Measurements from ENCODE around the gene MBNL3. TPM values are rescaled to one million over a fixed set of nuclear protein-coding genes. Genes with fewer than 3 reads are reported as not detected.
"Not testable (repeated sequence)": the region's sequence is repeated elsewhere in the genome, so short reads cannot be mapped to it uniquely, and the experiment has no call there.

MBNL3 gene
- total RNA-seq, 4 donors from 2014 or later, result 30.6 to 41.3 (median 37.2) TPM

DNA sequence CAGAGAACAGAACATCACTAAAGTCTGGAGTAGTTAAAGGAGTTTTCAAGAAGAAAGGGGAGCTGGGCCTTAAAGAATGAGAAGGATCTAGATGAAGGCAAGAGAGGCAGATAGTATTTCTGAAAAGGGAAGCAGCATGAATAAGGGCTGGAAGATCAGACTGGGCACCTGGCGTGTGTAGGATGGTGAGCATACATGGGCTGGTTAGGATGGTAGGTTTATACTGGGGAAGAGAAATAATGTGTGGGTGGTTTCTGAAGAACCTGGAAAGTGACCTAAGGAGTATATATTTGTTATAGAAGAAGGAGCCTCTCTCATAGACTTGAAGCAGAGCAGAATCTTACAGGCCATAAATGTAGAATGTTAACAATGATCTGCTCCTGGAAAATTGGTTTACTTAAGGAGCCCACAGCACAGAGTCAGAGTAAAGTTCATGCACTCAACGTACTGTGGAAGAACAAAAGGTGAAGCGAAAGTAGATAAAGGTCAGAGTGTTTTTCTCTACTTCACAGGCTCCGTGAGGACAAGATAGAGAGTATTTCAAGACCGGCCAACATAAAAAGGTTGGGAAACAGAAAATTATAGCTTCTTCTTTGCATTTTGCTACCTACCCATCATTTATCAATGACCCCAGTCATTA, 35.8 kb downstream of the MBNL3 start:
- Histone ChIP-seq H3K4me3 (no peak overlapping the region), H3K27me3 (no peaks in the 10 kb centered on the region), H3K27ac (no peak overlapping the region), H3K4me1 (no peaks in the 10 kb centered on the region), H3K9me3 (no peaks in the 10 kb centered on the region), H3K36me3 (no peaks in the 10 kb centered on the region)
- TF ChIP-seq EP300 (IDR thresholded peaks at IDR 0.05), result no peak
- TF ChIP-seq, protein P1, sequence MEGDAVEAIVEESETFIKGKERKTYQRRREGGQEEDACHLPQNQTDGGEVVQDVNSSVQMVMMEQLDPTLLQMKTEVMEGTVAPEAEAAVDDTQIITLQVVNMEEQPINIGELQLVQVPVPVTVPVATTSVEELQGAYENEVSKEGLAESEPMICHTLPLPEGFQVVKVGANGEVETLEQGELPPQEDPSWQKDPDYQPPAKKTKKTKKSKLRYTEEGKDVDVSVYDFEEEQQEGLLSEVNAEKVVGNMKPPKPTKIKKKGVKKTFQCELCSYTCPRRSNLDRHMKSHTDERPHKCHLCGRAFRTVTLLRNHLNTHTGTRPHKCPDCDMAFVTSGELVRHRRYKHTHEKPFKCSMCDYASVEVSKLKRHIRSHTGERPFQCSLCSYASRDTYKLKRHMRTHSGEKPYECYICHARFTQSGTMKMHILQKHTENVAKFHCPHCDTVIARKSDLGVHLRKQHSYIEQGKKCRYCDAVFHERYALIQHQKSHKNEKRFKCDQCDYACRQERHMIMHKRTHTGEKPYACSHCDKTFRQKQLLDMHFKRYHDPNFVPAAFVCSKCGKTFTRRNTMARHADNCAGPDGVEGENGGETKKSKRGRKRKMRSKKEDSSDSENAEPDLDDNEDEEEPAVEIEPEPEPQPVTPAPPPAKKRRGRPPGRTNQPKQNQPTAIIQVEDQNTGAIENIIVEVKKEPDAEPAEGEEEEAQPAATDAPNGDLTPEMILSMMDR (IDR thresholded peaks at IDR 0.05), result no peak
- no peak for TF ChIP-seq POLR2A (IDR thresholded peaks at IDR 0.05)
- TF ChIP-seq POLR2AphosphoS5 (IDR thresholded peaks at IDR 0.05), result no peak
- no peak for DNase-seq (ENCODE audit: low spot score in 2 of 2)
- WGBS, result 77% methylated on average over 5 of the region's 5 CpGs

DNA sequence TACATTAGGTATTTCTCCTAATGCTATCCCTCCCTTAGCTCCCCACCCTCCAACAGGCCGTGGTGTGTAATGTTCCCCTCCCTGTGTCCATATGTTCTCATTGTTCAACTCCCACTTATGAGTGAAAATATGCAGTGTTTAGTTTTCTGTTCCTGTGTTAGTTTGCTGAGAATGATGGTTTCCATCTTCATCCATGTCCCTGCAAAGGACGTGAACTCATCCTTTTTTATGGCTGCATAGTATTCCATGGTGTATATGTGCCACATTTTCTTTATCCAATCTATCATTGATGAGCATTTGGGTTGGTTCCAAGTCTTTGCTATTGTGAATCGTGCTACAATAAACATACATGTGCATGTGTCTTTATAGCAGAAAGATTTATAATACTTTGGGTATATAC, 42.9 kb downstream of the MBNL3 start:
- H3K4me3 ChIP-seq; DNase-seq (ENCODE audit: low spot score in 2 of 2); H3K4me1 ChIP-seq; H3K27ac ChIP-seq; H3K9me3 ChIP-seq; H3K36me3 ChIP-seq; H3K27me3 ChIP-seq: not testable (repeated sequence)
- 82% methylated on average over 3 of the region's 3 CpGs for WGBS

DNA sequence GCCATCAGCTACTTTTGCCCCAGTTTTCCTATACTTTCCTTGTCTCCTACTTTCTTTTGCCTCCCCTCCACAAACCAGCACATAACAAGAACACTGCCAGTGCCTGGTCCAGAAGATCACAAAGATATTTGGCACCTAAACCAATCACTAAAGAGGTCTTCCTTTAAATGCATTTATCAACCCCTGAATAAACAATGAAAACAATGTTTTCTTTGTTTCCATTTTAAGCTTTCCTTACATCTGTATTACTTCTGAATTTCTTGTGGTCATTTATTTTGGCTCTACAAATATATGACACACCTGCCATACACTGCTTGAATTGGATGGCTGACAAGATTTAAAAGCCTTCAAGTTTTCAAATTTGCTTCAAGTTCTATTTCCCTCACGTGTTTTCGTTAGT, 43.9 kb downstream of the MBNL3 start:
- TF ChIP-seq EP300 (IDR thresholded peaks at IDR 0.05) (no peak), POLR2AphosphoS5 (IDR thresholded peaks at IDR 0.05) (no peak), POLR2A (IDR thresholded peaks at IDR 0.05) (no peak)
- TF ChIP-seq, protein P1 (IDR thresholded peaks at IDR 0.05), result no peak

DNA sequence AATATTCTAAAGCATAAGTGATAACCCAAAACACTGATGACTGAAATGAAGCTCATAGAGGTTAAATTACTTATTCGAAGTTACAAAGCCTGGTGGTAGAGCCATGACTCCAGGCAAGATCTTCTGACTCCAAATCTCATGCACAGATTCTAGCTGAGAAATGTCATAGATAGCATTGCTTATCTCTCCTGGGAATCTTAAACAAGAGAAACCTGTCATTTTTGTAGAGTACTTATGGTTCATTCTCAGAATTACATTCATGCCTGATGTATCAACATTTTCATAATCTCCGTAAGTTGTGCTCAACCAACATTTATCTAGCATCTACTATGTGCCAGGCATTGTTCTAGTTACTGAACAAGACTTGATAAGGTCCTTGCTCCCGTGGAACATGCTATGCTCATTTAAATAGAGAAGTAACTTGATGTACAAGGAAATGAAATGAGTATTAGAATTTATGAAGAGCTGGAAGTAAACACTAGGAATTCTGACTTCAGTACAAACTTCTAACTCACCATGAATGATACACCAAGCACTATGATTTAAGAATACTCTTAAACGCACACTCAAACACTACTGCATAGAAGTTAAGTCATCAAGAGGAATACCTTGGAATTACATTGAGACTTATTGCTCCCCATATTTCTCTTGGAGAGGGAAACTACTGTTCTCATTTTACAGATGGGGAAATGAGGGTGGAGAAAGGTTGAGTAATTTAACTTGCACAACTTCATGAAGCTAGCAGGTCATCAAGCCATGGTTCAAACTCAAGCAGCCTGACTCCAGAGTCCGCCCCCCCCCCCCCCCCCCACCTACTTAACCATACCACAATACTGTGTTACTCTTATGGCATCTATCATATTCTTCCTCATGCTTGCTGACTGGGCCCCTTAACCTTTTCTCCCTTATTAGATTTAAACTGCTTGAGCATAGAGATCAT, 45.4 kb downstream of the MBNL3 start:
- Histone ChIP-seq H3K4me3 (no peak overlapping the region), H3K36me3 (no peaks in the 10 kb centered on the region), H3K9me3 (no peaks in the 10 kb centered on the region), H3K27me3 (no peaks in the 10 kb centered on the region), H3K4me1 (no peaks in the 10 kb centered on the region), H3K27ac (no peak overlapping the region)
- TF ChIP-seq, protein P1 (IDR thresholded peaks at IDR 0.05), result no peak
- TF ChIP-seq POLR2A (IDR thresholded peaks at IDR 0.05) (no peak), POLR2AphosphoS5 (IDR thresholded peaks at IDR 0.05) (no peak), EP300 (IDR thresholded peaks at IDR 0.05) (no peak)
- no peak for DNase-seq (ENCODE audit: low spot score in 2 of 2)
- 59% methylated on average over 5 of the region's 5 CpGs for WGBS

More for the DNA sequence above, 43.9 kb downstream of the MBNL3 start:
- Histone ChIP-seq H3K36me3 (no peaks in the 10 kb centered on the region), H3K4me1 (no peaks in the 10 kb centered on the region), H3K27ac (no peak overlapping the region), H3K4me3 (no peak overlapping the region), H3K9me3 (no peaks in the 10 kb centered on the region), H3K27me3 (no peaks in the 10 kb centered on the region)
- WGBS, result 66% methylated on average over 2 of the region's 2 CpGs
- no peak for DNase-seq (ENCODE audit: low spot score in 2 of 2)

DNA sequence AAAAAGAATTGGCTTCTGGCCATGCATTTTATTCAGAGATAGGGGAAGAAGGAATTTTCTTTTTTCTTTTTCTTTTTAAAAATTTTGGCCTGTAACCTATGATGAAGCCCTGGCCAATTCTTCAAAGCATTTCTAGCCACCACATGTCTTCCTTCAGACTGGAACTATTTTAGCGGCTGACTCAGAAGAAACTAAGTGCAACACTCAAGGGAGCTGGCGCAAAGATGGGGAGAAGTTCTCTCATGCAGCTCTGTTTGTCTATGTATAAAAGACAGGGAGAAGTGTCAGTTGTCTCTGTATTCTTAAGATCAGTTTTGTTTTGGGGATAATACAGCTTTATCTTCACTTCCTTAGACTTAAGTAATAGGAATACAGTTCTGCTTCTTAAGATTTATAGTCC, 46.1 kb downstream of the MBNL3 start:
- Histone ChIP-seq H3K4me1 (no peaks in the 10 kb centered on the region), H3K27ac (no peak overlapping the region), H3K27me3 (no peaks in the 10 kb centered on the region), H3K9me3 (no peaks in the 10 kb centered on the region), H3K4me3 (no peak overlapping the region), H3K36me3 (no peaks in the 10 kb centered on the region)
- 44% methylated on average over 2 of the region's 2 CpGs for WGBS
- no peak for TF ChIP-seq POLR2AphosphoS5 (IDR thresholded peaks at IDR 0.05)
- no peak for TF ChIP-seq POLR2A (IDR thresholded peaks at IDR 0.05)
- TF ChIP-seq EP300 (IDR thresholded peaks at IDR 0.05), result no peak
- TF ChIP-seq, protein P1 (IDR thresholded peaks at IDR 0.05), result no peak
- no peak for DNase-seq (ENCODE audit: low spot score in 2 of 2)
